HFF-Myc (cell line): ENCODE data around the gene PPIL1.

Source experiments
- DNase-seq: peaks from one replicate; pipeline ENCODE4 v3.0.0-alpha.2; 2011; ENCODE audit warnings: low read depth; ENCODE audit errors: extremely low read depth
- H3K4me3 ChIP-seq: replicated peaks from 2 replicates; pipeline ENCODE4 v1.5.1; 2011; ENCODE audit warnings: low read depth, mild to moderate bottlenecking, control low read depth, low read length
- CTCF ChIP-seq: IDR thresholded peaks from 2 replicates; pipeline ENCODE4 v1.5.1; 2012; ENCODE audit warnings: mild to moderate bottlenecking, low read depth, low read length, control low read depth; ENCODE audit errors: missing control alignments

Gene PPIL1

GRCh38 chr6:36848658-36849441, 25.8 kb downstream of the PPIL1 start:
- TF ChIP-seq CTCF, result no peak
- no peak for DNase-seq
- H3K4me3 ChIP-seq, result no peak overlapping the region

GRCh38 chr6:36847991-36848390, 26.6 kb downstream of the PPIL1 start:
- TF ChIP-seq CTCF, result no peak
- no peak for DNase-seq
- H3K4me3 ChIP-seq, result no peak overlapping the region

GRCh38 chr6:36847152-36847551, 27.5 kb downstream of the PPIL1 start:
- no peak for TF ChIP-seq CTCF
- DNase-seq, result no peak
- H3K4me3 ChIP-seq, result no peak overlapping the region

GRCh38 chr6:36845233-36845632, 29.4 kb downstream of the PPIL1 start:
- no peak for DNase-seq
- no peak for TF ChIP-seq CTCF
- no peak overlapping the region for H3K4me3 ChIP-seq

- no peak for TF ChIP-seq CTCF
- H3K4me3 ChIP-seq, result no peak overlapping the region
- DNase-seq, result no peak
These were observed 30.1 kb downstream of the PPIL1 start for GRCh38 chr6:36844232-36845170.

GRCh38 chr6:36843170-36843569, 31.4 kb downstream of the PPIL1 start:
- no peak for TF ChIP-seq CTCF
- DNase-seq, result no peak

More at GRCh38 chr6:36843170-36843569, 31.4 kb downstream of the PPIL1 start:
- H3K4me3 ChIP-seq, result no peak overlapping the region
